Activated naive CD8-positive, alpha-beta T cell treated with anti-CD3 and anti-CD28 coated beads, Interleukin-2, amount 50 U/mL, for 16 hours (primary cell): Measurements from ENCODE around the gene PTPRN2.
"Not testable (repeated sequence)": the region's sequence is repeated elsewhere in the genome, so short reads cannot be mapped to it uniquely, and the experiment has no call there.

Experiments
- DNase-seq: peaks from one replicate; pipeline ENCODE4 v3.0.0-alpha.2; 2020; ENCODE audit warnings: low read depth, low spot score

The PTPRN2 gene

GRCh38 chr7:158350166-158350900 lies 237.3 kb downstream of the PTPRN2 start:
- no peak for DNase-seq

GRCh38 chr7:158348446-158348845 lies 239.2 kb downstream of the PTPRN2 start:
- DNase-seq, result no peak

GRCh38 chr7:158348039-158348438 lies 239.6 kb downstream of the PTPRN2 start:
- DNase-seq, result not testable (repeated sequence)

- DNase-seq, result no peak
Measured at GRCh38 chr7:158345731-158346130, 241.9 kb downstream of the PTPRN2 start.

- DNase-seq, result no peak
Measured at GRCh38 chr7:158344706-158345300, 242.8 kb downstream of the PTPRN2 start.

- no peak for DNase-seq
Measured at GRCh38 chr7:158343936-158344455, 243.6 kb downstream of the PTPRN2 start.

GRCh38 chr7:158343526-158343925 lies 244.1 kb downstream of the PTPRN2 start:
- DNase-seq, result no peak

GRCh38 chr7:158341097-158341496 lies 246.5 kb downstream of the PTPRN2 start:
- DNase-seq, result not testable (repeated sequence)

GRCh38 chr7:158336952-158337351 lies 250.7 kb downstream of the PTPRN2 start:
- not testable (repeated sequence) for DNase-seq

GRCh38 chr7:158332516-158332915 lies 255.1 kb downstream of the PTPRN2 start:
- not testable (repeated sequence) for DNase-seq

- not testable (repeated sequence) for DNase-seq
Measured at GRCh38 chr7:158331826-158332450, 255.7 kb downstream of the PTPRN2 start.

- DNase-seq, result no peak
Measured at GRCh38 chr7:158329686-158330085, 257.9 kb downstream of the PTPRN2 start.

- no peak for DNase-seq
Measured at GRCh38 chr7:158329014-158329610, 258.5 kb downstream of the PTPRN2 start.

- DNase-seq, result no peak
Measured at GRCh38 chr7:158328376-158329013, 259.1 kb downstream of the PTPRN2 start.

- DNase-seq, result no peak
Measured at GRCh38 chr7:158327571-158328180, 259.9 kb downstream of the PTPRN2 start.

GRCh38 chr7:158327012-158327411 lies 260.6 kb downstream of the PTPRN2 start:
- DNase-seq, result no peak

- DNase-seq, result no peak
Measured at GRCh38 chr7:158325530-158326381, 261.9 kb downstream of the PTPRN2 start.

- no peak for DNase-seq
Measured at GRCh38 chr7:158324397-158325360, 262.9 kb downstream of the PTPRN2 start.

GRCh38 chr7:158323741-158324396 lies 263.8 kb downstream of the PTPRN2 start:
- no peak for DNase-seq
